HEK293T (cell line): ENCODE measurements around the gene ACER1.

Source experiments
- CTCF ChIA-PET: fragments of 350-600 bp; formaldehyde crosslinking; extraction: SDS; loops from one replicate; lab custom pipeline; 2021; ENCODE audit warnings: antibody characterized with exemption, inconsistent platforms; lab: Yijun Ruan, JAX
- POLR2A ChIA-PET: fragments of 350-600 bp; formaldehyde crosslinking; extraction: SDS; loops from one replicate; lab custom pipeline; 2020; ENCODE audit warnings: antibody characterized with exemption, inconsistent platforms; lab: Yijun Ruan, JAX
- DNase-seq: peaks from one replicate; pipeline ENCODE4 v3.0.0; 2012; ENCODE audit warnings: mixed read lengths; ENCODE audit errors: extremely low spot score
- ARNT ChIP-seq: fragments of 450-650 bp; IDR thresholded peaks from 2 replicates; pipeline ENCODE4 v1.6.1; 2017; ENCODE audit warnings: mild to moderate bottlenecking
- BHLHE40 ChIP-seq: fragments of 450-650 bp; IDR thresholded peaks from 2 replicates; pipeline ENCODE4 v1.6.1; 2016; ENCODE audit warnings: mild to moderate bottlenecking, moderate library complexity, borderline replicate concordance
- CTBP1 ChIP-seq: fragments of 450-650 bp; IDR thresholded peaks from 2 replicates; pipeline ENCODE4 v1.6.1; 2016; ENCODE audit warnings: borderline replicate concordance
- ELF4 ChIP-seq: fragments of 450-650 bp; IDR thresholded peaks from 2 replicates; pipeline ENCODE4 v1.6.1; 2017; ENCODE audit warnings: antibody characterized with exemption
- FOXA1 ChIP-seq: fragments of 450-650 bp; IDR thresholded peaks from 2 replicates; pipeline ENCODE4 v1.6.1; 2016; ENCODE audit warnings: mild to moderate bottlenecking
- FOXK2 ChIP-seq: fragments of 450-650 bp; IDR thresholded peaks from 2 replicates; pipeline ENCODE4 v1.6.1; 2016; ENCODE audit warnings: mild to moderate bottlenecking
- FOXM1 ChIP-seq: fragments of 450-650 bp; IDR thresholded peaks from 2 replicates; pipeline ENCODE4 v1.6.1; 2017; ENCODE audit warnings: mild to moderate bottlenecking, borderline replicate concordance
- HDGF ChIP-seq: fragments of 450-650 bp; IDR thresholded peaks from 2 replicates; pipeline ENCODE4 v1.6.1; 2017; ENCODE audit warnings: antibody characterized with exemption, borderline replicate concordance
- L3MBTL2 ChIP-seq: fragments of 450-650 bp; conservative IDR thresholded peaks from 2 replicates; pipeline ENCODE4 v1.6.1; 2016; ENCODE audit warnings: mild to moderate bottlenecking
- LEF1 ChIP-seq: fragments of 450-650 bp; IDR thresholded peaks from 2 replicates; pipeline ENCODE4 v1.6.1; 2017; ENCODE audit warnings: mild to moderate bottlenecking, borderline replicate concordance
- NFRKB ChIP-seq: fragments of 450-650 bp; IDR thresholded peaks from 2 replicates; pipeline ENCODE4 v1.6.1; 2016; ENCODE audit warnings: mild to moderate bottlenecking, moderate library complexity
- SP1 ChIP-seq: fragments of 450-650 bp; IDR thresholded peaks from 2 replicates; pipeline ENCODE4 v1.6.1; 2017
- SUZ12 ChIP-seq: fragments of 450-650 bp; IDR thresholded peaks from 2 replicates; pipeline ENCODE4 v1.6.1; 2016; ENCODE audit warnings: mild to moderate bottlenecking
- TARDBP ChIP-seq: fragments of 450-650 bp; IDR thresholded peaks from 2 replicates; pipeline ENCODE4 v1.6.1; 2016
- ZNF384 ChIP-seq: fragments of 450-650 bp; IDR thresholded peaks from 2 replicates; pipeline ENCODE4 v1.6.1; 2016
- TF ChIP-seq, protein P1 (sequence below): fragments of 450-650 bp; IDR thresholded peaks from 2 replicates; pipeline ENCODE4 v1.6.1; 2016

Gene ACER1

DNA sequence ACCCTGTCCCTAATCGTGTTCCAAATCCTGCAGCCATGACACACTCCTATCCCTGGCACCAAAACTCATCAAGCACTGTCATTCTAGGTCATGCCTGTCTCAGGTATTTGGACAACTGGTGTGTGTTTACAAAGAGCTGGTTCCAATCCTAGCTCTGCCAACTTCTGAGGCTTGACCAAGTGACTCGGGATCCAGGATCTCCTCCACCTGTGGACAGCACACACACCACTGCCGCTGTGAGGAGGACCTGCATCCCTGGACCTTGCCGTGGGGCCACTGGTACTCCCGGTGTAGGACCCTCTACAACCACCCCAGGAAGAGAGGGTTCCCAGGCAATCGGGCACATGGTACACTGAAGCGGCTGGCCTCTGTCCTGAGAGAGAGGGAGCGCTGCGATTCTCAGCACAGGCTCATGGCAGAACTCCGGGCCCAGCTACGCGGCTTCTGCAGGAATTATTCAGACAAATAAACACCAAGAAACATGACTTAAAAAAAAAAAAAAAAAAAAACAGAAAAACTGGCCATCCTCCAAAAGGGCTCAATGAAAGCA, 74.0 kb downstream of the ACER1 start:
- no peak for DNase-seq
- TF ChIP-seq HDGF (no peak), SP1 (no peak), TARDBP (no peak), FOXM1 (no peak), CTBP1 (no peak), LEF1 (no peak), BHLHE40 (no peak), NFRKB (no peak), ELF4 (no peak), L3MBTL2 (no peak), ARNT (no peak), SUZ12 (no peak), ZNF384 (no peak), FOXA1 (no peak), FOXK2 (no peak)
- TF ChIP-seq, protein P1, sequence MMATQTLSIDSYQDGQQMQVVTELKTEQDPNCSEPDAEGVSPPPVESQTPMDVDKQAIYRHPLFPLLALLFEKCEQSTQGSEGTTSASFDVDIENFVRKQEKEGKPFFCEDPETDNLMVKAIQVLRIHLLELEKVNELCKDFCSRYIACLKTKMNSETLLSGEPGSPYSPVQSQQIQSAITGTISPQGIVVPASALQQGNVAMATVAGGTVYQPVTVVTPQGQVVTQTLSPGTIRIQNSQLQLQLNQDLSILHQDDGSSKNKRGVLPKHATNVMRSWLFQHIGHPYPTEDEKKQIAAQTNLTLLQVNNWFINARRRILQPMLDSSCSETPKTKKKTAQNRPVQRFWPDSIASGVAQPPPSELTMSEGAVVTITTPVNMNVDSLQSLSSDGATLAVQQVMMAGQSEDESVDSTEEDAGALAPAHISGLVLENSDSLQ = no peak
- ChIA-PET CTCF (no interaction called here), POLR2A (no interaction called here)

DNA sequence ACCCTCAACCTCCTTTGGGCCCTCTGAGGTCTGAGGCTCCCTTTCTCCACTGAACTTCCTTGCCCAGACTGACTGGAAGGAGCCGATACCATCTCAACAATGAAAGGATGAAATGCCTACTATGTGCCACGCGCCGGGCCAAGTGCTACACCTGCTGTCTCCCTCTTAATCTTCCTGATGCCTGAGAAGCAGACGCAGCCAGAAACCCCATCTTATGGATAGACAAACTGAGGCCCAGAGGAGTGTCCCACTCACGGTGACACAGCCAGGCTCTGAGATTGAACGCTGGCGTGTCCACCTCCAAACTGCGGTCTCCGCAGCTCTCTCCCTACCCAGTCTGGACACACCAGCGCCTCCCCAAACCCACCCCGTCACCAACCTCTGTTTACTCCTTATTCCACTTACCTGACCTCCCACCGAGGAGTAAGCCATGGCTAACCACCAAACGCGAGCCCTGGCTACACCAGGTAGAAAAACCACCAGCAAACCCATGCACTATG, 74.5 kb downstream of the ACER1 start:
- ChIA-PET POLR2A (no interaction called here), CTCF (no interaction called here)
- DNase-seq = no peak
- TF ChIP-seq TARDBP (no peak), ELF4 (no peak), NFRKB (no peak), ZNF384 (no peak), CTBP1 (no peak), SP1 (no peak), L3MBTL2 (no peak), HDGF (no peak), LEF1 (no peak), BHLHE40 (no peak), ARNT (no peak), FOXM1 (no peak), FOXA1 (no peak), SUZ12 (no peak), FOXK2 (no peak)
- TF ChIP-seq, protein P1 = no peak
